GM12872 (cell line): ENCODE results near the gene PCDH19.

Experiments
- CTCF ChIP-seq: IDR thresholded peaks from 3 replicates; pipeline ENCODE4 v1.5.1; 2011; ENCODE audit warnings: low read depth, mild to moderate bottlenecking, low read length, moderate library complexity; ENCODE audit not compliant: insufficient read depth

Gene PCDH19

DNA sequence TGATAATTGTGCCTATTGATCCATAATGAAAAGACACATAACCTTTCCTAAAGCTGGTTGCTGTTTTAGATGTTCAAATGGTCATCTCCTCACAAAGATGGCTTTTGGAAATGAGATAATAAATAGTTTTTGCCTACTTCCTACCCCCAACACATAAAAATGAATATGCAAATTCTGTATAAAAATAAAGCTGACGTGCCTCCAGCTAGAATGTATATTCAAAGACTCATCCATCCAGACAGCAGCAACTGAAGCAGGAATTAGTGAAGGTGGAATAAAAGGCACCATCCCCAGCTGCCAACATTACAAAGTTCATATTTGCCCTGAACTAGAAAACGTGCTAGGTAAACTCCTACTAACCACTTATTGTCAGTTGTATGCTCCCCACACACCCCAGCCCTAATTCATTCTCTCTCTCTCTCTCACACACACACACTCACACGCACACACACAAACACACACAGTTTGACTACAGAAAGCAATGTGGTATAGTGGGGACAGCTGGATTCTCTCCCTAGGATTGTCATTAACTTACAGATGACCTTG, 53.6 kb downstream of the PCDH19 start:
- no peak for TF ChIP-seq CTCF

DNA sequence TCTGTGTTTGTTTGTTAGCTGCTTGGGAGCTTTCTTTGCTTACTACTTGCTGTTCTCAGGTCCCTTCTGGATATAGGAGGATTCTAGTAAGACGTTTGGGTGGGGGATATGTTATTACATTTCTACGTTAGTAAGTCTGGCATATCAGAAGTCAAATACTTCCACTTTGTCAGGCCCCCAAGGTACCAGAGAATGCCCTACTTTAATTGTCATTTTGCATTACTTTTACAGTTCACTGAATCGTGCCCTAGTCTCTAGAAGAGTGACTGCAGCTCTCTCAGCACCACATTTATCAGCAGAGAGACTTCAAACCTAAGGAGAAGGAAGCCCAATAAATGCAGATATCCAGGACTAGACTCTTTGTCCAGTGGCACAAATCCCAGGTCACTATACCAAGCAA, 54.4 kb downstream of the PCDH19 start:
- TF ChIP-seq CTCF: no peak

GRCh38 chrX:100353326-100353725, 56.7 kb downstream of the PCDH19 start:
- TF ChIP-seq CTCF: no peak

GRCh38 chrX:100350704-100351489, 59.2 kb downstream of the PCDH19 start:
- TF ChIP-seq CTCF: no peak

DNA sequence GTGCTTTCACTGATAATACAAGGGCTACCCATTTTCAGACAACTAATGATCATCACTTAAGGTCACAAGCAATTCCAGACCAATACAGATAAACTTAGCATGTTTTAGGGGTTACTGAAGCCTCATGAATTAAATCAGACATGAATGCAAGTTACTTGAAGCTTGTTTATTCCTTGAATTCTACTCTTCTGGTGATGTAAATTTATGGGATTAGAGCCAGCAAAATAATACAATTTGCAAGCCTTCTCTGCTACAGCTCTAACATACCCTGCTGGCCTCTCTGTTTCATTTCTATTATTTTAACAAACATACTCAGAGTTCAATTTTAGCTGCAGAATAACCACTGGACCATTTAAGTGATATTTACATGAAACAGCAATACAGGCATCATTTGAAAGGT, 60.7 kb downstream of the PCDH19 start:
- no peak for TF ChIP-seq CTCF

DNA sequence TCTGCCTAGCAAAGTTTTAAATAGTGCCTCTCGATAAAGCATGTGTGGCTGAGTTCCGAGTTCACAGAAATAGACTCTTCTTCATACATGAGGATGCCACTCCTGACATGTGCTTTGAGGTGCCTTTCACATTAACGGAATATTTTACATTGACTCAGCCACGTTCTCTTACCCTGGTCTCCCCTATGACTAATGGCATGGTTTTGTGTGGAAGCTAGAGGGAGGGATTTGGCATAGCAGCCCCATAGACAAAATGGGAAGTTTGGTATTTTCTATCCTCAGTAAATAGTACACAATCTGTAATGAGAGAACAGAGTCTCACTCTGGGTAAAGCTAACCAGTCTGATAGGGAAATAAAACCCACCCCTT, 68.9 kb downstream of the PCDH19 start:
- no peak for TF ChIP-seq CTCF

GRCh38 chrX:100340491-100341141, 69.5 kb downstream of the PCDH19 start:
- no peak for TF ChIP-seq CTCF
